ENCODE measurements around the gene JAKMIP2. TPM values are rescaled to one million over a fixed set of nuclear protein-coding genes. Genes with fewer than 3 reads are reported as not detected.
"Not testable (repeated sequence)": the region's sequence is repeated elsewhere in the genome, so short reads cannot be mapped to it uniquely, and the experiment has no call there.

The JAKMIP2 gene
- polyA plus RNA-seq, 1 experiment, result not detected

GRCh38 chr5:147813696-147814095 lies 31.2 kb upstream of the JAKMIP2 start:
- TF ChIP-seq, protein P1, sequence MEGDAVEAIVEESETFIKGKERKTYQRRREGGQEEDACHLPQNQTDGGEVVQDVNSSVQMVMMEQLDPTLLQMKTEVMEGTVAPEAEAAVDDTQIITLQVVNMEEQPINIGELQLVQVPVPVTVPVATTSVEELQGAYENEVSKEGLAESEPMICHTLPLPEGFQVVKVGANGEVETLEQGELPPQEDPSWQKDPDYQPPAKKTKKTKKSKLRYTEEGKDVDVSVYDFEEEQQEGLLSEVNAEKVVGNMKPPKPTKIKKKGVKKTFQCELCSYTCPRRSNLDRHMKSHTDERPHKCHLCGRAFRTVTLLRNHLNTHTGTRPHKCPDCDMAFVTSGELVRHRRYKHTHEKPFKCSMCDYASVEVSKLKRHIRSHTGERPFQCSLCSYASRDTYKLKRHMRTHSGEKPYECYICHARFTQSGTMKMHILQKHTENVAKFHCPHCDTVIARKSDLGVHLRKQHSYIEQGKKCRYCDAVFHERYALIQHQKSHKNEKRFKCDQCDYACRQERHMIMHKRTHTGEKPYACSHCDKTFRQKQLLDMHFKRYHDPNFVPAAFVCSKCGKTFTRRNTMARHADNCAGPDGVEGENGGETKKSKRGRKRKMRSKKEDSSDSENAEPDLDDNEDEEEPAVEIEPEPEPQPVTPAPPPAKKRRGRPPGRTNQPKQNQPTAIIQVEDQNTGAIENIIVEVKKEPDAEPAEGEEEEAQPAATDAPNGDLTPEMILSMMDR (IDR thresholded peaks at IDR 0.05; ENCODE audit: insufficient read depth, low read depth, low read length), result no peak
- H3K36me3 ChIP-seq (ENCODE audit: control insufficient read depth, insufficient read depth, low read length), result no peaks in the 10 kb centered on the region
- DNase-seq (ENCODE audit: low read depth), result no peak
- POLR2A ChIA-PET, result no interaction called here
- CTCF ChIA-PET, result no interaction called here
- no peak overlapping the region for H3K4me3 ChIP-seq (ENCODE audit: low read depth, low read length)
- no peaks in the 10 kb centered on the region for H3K27me3 ChIP-seq (ENCODE audit: control insufficient read depth, insufficient read depth, low read length)

GRCh38 chr5:147809830-147810666 lies 27.5 kb upstream of the JAKMIP2 start:
- CTCF ChIA-PET, result no interaction called here
- no peak for DNase-seq (ENCODE audit: low read depth)
- H3K36me3 ChIP-seq (ENCODE audit: control insufficient read depth, insufficient read depth, low read length), result no peaks in the 10 kb centered on the region
- POLR2A ChIA-PET, result no interaction called here
- TF ChIP-seq, protein P1 (IDR thresholded peaks at IDR 0.05; ENCODE audit: insufficient read depth, low read depth, low read length), result no peak
- H3K27me3 ChIP-seq (ENCODE audit: control insufficient read depth, insufficient read depth, low read length), result no peaks in the 10 kb centered on the region
- H3K4me3 ChIP-seq (ENCODE audit: low read depth, low read length), result no peak overlapping the region

DNA sequence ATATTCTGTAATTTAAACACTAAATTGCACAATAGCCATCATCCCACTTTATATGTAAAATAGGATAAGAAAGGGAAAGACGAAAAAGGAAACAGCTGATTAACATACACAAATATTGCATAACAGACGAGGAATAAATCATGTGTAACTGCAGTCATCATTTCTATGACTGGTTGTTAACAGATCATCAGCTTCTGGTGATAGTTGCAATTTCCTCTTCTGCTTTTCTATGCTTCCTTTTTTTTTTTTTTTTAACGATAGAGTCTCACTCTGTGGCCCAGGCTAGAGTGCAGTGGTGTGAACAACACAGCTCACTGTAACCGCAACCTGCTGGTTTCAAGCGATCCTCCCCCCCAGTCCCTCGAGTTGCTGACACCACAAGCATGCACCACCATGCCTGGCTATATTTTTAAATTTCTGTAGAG lies 22.5 kb upstream of the JAKMIP2 start:
- ChIA-PET POLR2A (no interaction called here), CTCF (interaction anchor here (0.7 kb wide), 1 partner anchor 177 kb away, joined by 3 read pairs; no protein-coding TSS in a partner anchor)
- no peaks in the 10 kb centered on the region for H3K27me3 ChIP-seq (ENCODE audit: control insufficient read depth, insufficient read depth, low read length)
- H3K4me3 ChIP-seq (ENCODE audit: low read depth, low read length), result no peak overlapping the region
- TF ChIP-seq, protein P1 (IDR thresholded peaks at IDR 0.05; ENCODE audit: insufficient read depth, low read depth, low read length), result no peak
- no peaks in the 10 kb centered on the region for H3K36me3 ChIP-seq (ENCODE audit: control insufficient read depth, insufficient read depth, low read length)
- DNase-seq (ENCODE audit: low read depth), result no peak

- no peak for DNase-seq (ENCODE audit: low read depth)
- Histone ChIP-seq H3K36me3 (ENCODE audit: control insufficient read depth, insufficient read depth, low read length) (no peaks in the 10 kb centered on the region), H3K27me3 (ENCODE audit: control insufficient read depth, insufficient read depth, low read length) (no peaks in the 10 kb centered on the region), H3K4me3 (ENCODE audit: low read depth, low read length) (no peak overlapping the region)
- TF ChIP-seq, protein P1 (IDR thresholded peaks at IDR 0.05; ENCODE audit: insufficient read depth, low read depth, low read length), result no peak
- CTCF ChIA-PET, result interaction anchor here (0.7 kb wide), 1 partner anchor 176 kb away, joined by 3 read pairs; no protein-coding TSS in a partner anchor
- POLR2A ChIA-PET, result no interaction called here
These were observed 21.8 kb upstream of the JAKMIP2 start for GRCh38 chr5:147804334-147804733.

DNA sequence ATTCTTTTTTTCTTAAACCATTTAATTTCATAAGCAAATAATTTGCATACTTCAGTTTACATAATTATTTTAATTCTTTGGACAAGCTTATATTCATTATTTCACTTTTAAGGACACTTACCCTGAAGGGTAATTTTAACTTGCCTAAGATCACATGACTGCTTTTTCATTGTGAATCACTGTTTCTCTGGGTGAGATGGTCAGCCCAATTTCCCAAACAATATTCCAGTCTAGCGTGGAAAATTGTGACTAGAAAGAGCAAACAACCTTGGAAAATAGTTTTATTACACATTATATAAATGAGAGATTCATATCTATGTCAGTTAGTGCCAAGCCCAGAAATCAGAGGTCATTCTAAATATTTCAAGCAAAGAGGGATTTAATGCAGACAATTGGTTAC lies 21.4 kb upstream of the JAKMIP2 start:
- ChIA-PET CTCF (no interaction called here), POLR2A (no interaction called here)
- DNase-seq (ENCODE audit: low read depth), result no peak
- TF ChIP-seq, protein P1 (IDR thresholded peaks at IDR 0.05; ENCODE audit: insufficient read depth, low read depth, low read length), result no peak
- H3K27me3 ChIP-seq (ENCODE audit: control insufficient read depth, insufficient read depth, low read length), result no peaks in the 10 kb centered on the region
- no peak overlapping the region for H3K4me3 ChIP-seq (ENCODE audit: low read depth, low read length)
- H3K36me3 ChIP-seq (ENCODE audit: control insufficient read depth, insufficient read depth, low read length), result no peaks in the 10 kb centered on the region

DNA sequence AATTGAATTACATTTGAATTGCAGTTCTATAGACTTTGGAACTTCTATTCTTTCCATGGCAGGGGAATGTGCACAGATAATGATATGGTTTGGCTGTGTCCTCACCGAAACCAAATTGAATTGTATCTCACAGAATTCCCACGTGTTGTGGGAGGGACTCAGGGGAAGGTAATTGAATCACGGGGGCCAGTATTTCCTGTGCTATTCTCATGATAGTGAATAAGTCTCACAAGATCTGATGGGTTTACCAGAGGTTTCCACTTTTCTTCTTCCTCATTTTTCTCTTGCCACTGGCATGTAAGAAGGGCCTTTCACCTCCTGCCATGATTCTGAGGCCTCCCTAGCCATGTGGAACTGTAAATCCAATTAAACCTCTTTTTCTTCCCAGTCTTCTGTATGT lies 20.6 kb upstream of the JAKMIP2 start:
- POLR2A ChIA-PET; CTCF ChIA-PET; H3K27me3 ChIP-seq (ENCODE audit: control insufficient read depth, insufficient read depth, low read length); H3K36me3 ChIP-seq (ENCODE audit: control insufficient read depth, insufficient read depth, low read length); H3K4me3 ChIP-seq (ENCODE audit: low read depth, low read length); DNase-seq (ENCODE audit: low read depth): not testable (repeated sequence)

Measured in BJ (cell line).